ENCODE measurements around the gene SOX2.

SOX2 gene

GRCh38 chr3:181722766-181723425 is 11.2 kb downstream of the SOX2 start:
- no peak for DNase-seq (ENCODE audit: low spot score)

DNA sequence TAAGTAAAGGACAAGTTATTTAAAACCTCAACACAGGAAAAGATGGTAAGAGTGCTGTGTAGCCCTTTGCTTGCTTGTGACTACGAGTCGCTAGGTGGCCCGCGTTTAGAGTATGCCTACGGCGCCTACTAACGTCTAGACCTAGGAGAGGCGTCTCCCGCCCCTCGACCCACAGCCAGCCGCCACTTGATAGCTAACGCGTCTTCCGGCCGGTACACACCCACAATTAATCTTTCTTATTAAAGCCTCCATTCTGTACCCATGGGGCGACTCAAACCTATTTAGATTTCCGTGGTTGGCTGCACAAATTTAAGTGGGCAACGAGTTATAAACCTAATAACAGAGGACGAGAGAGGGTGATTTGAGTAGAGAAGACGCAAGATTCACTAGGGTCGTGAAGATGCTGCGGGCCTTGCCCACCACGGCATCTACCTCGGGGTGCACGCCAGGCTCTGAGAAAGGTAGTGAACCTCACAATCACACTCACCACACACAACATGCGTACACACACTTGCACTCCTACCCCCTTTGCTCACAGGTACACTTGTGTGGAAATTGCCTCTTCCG is 12.0 kb downstream of the SOX2 start:
- DNase-seq (ENCODE audit: low spot score), result peak; percentile 39

DNA sequence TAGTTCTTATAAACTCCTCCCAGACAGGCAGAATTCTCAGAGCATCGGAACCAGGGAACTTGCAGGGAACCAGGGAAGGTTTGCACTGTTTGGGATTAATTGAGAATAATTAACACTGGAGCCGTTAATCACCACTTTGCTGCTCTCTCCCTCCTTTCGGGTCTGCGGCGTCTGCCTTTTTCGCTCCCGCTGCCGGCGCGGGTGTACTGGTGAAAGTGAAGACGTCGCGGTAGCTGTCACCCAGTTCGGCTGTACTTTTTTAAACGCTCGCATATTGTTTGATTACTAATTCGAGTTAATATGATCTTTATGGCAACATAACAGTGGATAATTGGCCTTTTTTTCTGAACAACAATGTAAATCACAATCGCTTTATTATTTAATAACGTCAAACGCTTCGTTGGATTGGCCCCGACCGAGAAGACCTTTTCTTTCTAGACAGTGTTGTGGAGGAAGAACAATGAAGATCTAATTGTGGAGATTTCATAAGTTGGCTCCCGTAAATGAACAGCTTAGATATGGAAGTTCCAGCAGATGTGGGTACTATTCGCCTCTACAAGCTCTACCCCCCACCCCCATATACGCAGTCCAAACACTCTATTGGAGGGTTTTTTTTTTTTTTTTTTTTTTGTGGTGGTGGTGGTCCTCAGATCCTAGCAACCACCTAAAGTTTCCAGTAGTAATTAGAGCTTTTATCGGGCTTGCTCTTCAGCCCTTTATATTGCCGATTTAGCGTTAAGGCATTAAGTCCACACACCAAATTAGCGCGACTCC is 12.7 kb downstream of the SOX2 start:
- DNase-seq (ENCODE audit: low spot score), result peak; percentile 26

DNA sequence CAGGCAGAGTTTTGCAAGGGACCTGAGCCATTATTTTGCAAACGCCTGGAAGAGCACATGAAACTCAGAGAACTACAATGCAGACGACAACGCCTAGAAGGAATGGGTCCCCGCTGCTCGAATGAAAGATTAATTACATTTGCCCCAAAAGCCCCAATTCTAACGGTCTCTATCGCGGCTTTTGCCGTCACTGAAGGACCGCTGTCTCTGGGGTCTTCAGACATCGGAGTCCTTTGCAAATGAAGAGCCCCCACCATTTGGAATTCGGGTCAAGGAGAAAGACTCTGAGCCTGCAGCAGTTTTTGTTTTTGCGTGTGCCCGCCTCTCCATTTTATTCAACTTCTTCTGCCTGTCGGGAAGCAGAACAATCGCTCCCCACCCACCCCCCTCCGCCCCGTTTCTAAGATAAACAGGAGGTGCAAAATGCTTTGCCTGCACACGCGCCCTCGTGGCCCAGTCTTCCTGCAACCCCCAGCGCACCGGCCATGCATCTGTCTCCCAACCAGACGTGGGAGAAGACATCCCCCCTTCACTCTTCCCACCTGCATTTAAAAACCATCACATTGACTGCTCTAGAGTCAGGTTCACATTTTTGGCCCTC is 13.5 kb downstream of the SOX2 start:
- DNase-seq (ENCODE audit: low spot score), result no peak

DNA sequence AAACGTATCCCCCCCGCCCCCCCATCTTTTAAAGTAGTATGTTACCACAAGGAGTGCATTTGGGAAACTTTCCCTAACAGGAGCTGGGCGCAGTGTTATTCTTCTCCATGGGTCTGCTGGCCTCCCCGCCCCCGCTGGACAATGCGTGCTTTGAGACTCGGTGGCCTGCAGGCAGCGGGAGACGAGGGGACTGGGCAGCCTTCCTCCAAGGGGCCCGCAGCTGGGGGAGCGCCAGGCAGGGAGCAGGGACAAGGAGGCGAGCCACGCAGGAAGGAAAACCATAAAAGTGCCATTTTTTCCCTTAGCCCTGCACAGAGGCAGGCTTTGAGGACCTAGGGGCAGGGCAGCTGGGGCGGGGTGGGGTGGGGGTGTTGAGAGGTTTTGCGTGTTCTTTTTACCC is 14.1 kb downstream of the SOX2 start:
- peak; percentile 85 for DNase-seq (ENCODE audit: low spot score)

GRCh38 chr3:181726351-181727330 is 14.9 kb downstream of the SOX2 start:
- DNase-seq (ENCODE audit: low spot score), result no peak

DNA sequence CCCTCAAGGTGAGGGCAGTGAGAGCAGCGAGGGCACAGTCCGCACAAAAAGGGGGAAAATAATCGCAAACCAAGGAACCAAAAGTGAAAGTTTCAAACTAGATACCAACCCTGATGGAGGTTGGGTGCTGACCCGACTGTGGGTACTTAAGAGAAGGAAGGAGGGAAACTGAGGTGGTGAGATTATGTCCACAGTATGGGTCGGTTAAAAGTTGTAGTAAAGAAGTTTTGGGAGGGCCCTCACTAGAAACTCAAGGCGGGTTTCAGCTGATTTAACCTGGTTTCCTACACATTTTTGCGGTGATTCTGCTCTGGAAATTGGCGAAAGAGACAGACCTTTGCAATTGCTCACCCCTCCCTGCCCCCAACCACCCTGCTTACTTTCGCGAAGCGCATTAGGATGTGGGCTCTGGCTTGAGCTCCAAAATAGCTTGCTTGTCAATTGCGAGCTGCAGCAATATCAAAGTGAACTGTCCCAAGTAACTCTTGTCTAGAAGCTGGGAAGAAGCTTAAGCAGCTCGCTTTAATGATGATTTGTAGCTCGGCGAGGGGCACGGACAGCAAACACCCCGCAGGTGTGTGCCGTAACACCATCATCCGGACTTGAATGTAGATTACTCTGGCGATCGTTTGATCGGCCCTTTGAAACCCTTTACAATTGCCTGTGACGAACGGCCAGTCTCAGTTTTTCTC is 15.8 kb downstream of the SOX2 start:
- no peak for DNase-seq (ENCODE audit: low spot score)

DNA sequence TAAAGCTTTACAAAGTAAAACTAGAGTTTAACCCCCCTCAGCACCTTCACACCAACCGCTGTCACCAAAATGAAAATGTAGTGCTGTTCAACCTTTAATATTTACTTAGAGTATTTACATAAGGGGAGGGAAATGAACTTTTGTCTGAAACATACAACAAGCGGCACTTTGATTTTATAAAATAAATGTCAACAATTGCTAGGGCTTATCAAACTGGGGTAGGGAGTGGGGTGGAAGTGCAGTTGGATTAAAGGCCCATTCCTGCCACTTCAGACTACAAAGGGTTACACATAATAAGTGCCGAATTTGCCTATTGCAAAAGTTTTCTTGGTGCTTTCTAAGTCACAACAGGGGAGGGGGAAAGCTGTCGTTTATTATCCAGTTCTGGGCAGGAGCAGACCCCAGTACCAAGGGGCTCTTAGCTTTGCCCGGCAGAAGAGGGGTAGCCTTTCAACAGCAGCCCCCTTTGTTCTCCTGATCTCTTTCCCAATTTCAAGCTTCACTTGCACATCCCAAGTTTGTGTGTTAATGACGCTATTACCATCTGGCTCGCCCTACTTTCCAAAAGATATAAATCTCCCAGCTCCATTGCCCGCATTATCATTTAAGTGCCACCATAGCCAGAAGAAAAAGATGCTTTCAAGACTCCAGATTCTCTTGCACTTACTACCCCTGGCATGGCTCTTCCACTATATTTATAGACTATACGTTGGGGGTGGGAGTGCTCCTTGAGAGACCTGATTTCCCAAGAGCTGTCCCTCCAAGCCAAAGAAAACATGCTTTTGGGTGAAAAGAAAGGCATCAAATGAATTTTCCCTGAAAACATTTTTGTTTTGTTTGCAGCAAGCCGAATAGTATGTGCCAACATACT is 17.0 kb downstream of the SOX2 start:
- no peak for DNase-seq (ENCODE audit: low spot score)

DNA sequence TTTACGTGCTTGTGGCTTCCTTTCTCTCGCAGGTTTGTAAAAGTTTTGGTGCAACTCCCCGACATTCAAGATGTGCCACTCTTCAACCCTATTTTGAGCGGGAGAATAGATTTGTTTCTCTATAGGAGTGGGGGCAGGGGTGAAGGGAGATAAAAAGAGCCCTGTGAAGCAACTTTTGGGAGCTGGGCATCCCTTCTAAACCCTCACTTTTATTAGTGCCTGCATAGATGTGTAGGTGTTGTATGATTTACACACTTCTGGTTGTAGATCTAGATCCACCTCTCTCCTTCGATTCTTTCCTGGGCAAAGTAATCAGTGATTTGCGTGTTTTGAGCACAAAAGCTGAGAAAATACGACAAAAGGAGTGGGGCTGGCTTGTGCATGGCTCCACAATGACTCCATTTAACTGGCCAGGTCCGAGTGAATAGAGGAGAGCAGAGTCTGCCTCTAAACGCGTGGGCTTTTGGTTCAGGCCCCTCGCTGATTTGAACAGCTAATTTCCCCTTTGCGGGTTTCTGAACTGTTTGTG is 17.7 kb downstream of the SOX2 start:
- DNase-seq (ENCODE audit: low spot score), result no peak

GRCh38 chr3:181730316-181730715 is 18.6 kb downstream of the SOX2 start:
- DNase-seq (ENCODE audit: low spot score), result no peak

- no peak for DNase-seq (ENCODE audit: low spot score)
Observed at GRCh38 chr3:181730934-181731333, 19.2 kb downstream of the SOX2 start.

GRCh38 chr3:181735911-181736310 is 24.2 kb downstream of the SOX2 start:
- no peak for DNase-seq (ENCODE audit: low spot score)

DNA sequence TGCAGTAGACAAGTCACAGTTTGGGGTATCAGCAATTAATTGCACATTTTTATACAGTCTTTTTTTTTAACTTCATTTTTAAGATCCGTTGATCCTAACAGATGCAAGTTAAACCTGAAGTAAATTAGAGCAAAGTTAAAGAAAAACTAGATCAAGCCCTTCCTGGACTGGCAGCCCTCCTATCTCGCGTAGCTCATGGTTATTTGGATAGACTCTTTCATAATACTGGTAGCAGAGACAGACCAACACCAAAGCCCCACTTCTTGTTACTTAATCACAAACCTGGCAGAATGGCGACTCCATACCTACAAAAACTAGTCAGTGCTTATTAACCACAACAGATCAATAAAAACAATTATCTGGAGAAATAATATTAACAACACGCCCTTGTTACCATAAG is 26.8 kb downstream of the SOX2 start:
- no peak for DNase-seq (ENCODE audit: low spot score)

DNA sequence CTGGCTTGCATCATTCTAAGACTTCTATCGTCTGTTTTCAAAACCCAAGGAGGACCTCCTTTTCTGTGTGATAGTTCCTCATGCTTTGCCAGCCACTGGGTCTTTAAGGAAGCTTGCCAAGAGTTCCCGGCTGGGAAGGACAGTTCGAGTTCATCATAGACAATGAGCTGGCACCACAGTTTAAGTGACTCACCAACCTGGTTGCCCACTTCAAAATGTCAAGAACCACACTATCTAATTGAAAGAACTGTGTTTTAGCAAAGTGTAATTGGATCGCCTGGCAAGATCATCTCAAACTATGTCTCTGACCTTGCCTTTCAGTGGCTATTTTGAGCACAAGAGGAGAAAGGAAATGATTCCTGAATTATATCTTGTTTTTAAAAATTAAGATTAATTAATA is 27.9 kb downstream of the SOX2 start:
- no peak for DNase-seq (ENCODE audit: low spot score)

- no peak for DNase-seq (ENCODE audit: low spot score)
Observed at GRCh38 chr3:181741417-181741816, 29.7 kb downstream of the SOX2 start.

- DNase-seq (ENCODE audit: low spot score), result peak; percentile 92
Observed at GRCh38 chr3:181752202-181752671, 40.5 kb downstream of the SOX2 start.

DNA sequence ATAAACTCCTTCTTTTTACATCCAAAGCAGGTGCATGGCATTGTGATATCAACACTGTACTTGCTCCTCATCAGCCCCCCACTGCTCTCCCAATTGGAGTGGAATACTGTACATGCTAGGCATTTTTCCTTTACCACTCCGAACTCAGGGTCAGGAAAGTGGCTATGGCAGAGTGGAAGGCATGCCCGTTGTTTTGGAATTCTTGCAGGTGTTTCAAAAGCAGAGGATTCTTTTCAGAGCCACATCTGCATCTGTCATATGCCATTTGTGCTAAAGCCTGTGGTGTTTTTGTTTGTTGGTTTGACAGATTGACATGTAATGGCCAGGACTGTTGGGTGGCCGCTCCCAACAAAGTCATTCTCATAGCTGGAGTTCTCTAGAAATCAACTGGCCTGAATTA is 41.7 kb downstream of the SOX2 start:
- no peak for DNase-seq (ENCODE audit: low spot score)

DNA sequence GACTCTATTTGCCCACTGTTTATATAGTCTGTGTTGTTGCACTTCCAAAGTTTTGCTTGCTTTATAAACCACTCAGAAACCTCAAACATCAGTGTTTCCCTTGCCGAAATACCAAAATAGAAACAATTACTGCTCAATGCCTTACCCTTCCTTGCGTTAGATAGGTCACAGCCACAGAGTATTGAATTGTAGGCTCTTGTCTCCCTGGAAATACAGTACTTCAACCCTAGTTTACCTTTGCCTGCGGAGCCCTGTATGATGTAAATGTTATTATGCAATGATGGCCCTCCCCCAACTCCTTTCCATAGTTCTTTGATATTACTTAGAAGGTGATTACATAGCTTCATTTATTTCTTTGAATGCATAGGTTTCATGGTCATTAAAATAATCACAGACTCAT is 44.2 kb downstream of the SOX2 start:
- DNase-seq (ENCODE audit: low spot score), result no peak

GRCh38 chr3:181756645-181757297 is 45.0 kb downstream of the SOX2 start:
- DNase-seq (ENCODE audit: low spot score), result no peak

Measured in putamen (tissue), 1 donor.